HG03558 (cell line): ENCODE measurements around the gene ADORA2A.

Experiments
- ATAC-seq: cut with Tn5 transposase; IDR thresholded peaks from one replicate; pipeline ENCODE4 v1.9.1; 2021; ENCODE audit warnings: moderate number of reproducible peaks; ENCODE audit not compliant: unreplicated experiment; ENCODE audit errors: extremely low read depth

Gene ADORA2A

DNA sequence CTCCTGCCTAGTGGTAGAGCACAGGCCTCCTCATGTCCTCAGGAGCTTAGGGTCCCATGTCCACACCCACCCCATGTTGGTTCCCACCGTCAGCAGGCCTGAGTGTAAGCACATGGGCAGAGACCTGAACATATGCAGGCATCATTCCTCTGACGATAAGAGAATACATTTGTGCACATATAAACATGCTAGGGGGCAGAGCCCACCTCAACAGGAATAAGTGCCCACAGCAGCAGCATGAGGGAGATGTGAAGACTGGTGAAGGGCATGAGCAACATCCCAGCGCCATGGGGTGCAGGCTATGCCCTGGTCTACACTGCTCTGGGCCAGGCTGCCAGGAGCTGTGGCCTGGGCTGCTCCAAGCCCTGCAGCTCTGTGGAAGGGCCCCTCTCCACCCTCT is 16.9 kb downstream of the ADORA2A start:
- ATAC-seq, result no peak

DNA sequence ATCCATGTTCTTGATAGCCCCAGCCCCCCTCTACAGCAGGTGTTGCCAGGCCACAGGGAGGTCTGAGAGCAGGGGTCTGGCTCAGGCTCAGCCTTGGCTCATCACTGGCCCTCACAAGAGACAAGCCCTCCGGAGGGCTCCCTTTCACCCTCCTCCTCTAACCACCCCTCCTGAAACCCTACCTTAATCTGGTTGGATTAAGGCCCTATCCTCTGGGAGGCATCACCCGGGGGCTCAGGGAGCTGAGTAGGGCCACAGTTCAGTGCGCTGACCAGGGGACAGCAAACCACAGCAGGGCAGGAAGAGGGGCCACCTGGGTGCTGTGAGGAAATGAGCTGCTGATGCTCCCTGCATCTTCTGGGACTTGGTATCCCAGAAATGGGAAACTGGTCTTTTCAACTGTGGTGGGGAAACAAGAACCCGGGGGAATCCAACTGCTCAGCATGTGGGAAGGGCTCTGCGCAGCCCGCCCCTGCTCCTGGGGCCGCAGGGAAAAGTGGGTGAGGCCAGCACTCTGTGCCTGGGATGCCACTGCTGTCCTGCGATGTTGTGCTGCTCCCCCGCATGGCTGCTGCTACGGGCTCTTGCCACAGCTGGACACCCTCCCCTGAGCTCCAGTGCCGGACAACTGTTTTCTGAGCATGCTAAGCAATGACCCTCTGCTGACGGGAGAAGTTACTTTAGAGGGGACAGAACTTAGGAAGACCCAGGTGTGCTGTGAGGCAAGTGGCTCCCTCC is 17.5 kb downstream of the ADORA2A start:
- ATAC-seq, result no peak

DNA sequence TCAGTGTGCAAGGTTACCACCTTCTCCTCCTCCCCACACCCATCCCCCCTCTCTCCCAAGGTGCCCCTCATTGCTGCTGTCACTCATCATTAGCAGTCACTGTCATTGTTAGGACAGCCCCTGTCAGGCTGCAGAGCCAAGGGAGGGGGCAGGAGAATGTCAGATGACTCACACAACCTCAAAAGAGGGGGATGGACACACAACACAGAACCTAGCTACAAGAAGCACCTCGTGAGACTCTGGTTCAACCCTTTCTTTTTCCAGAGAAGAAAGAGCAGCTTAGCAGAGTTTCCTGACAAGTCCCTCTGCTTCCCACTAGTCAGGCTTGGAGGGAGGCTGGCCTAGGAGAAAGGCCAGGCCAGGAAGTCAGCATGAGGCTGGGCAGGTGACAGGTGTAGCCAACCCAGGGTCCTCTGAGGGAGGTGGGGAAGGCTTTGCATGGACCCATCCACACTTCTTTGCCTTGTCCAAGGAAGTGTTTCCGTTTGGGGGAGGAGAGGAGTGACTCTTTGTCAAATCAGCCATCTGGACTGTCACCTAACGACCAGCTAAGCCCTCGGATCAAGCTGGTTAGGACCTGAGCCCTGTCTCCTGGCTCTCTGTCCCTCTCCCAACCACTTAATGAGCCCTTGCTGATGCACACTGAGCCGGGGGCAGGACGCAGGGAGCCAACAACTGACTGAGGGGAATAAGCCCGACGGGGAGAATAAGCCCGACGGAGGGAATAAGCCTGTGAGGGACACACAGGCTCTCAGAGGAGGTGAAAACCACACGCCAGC is 18.3 kb downstream of the ADORA2A start:
- no peak for ATAC-seq

DNA sequence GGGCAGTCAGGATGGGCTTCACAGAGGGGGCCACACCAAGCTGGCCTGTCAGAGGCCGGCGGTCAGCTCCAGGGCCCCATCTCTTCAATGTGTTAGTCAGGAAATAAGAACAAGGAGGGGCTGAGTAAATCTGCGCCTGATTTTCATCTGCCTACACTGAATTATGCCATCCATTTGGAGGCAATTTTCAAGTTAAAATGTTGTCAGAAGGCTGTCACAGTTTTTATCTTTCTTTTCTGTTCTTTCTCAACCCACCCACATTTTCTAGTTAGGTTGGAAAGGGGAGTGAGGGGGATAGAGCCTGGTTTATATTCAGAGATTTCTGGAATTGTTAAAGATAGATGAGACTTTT is 18.8 kb downstream of the ADORA2A start:
- no peak for ATAC-seq

DNA sequence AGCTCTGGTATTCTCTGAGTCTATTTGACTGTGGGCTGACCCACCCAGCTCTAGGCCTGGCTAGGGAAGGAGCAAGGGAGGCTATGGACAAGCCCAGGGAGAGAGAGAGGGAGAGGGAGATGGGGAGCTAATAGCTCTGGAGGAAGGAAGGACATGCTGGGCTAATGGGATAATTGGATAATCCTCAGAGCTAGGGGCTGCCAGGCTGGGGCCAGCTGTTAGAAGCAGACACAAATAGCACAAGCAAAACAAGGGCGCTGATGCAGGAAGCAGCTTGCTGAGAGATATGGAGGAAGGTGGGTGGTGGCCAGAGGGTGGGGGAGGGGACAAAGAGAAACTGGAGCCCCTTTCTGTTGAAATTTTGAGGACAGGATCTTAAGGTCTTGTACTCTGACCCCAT is 23.2 kb downstream of the ADORA2A start:
- ATAC-seq, result no peak

DNA sequence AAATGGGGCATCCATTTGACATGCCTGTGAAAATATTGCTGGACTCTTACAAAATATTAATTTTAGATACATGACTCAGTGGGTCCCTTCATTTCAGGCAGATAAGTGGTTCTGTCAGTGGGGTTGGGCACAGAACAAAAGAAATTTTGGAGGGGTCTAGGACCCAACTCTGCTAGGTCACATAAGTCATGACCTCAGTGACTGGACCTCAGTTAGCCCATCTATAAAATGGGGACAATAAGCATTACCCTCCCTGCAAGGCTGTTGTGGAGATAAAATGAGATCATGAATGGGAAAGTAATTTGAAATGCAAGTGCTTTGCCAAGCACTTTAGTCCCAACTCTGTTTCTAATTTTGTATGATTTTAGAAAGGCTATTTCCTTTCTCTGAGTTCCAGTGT is 23.8 kb downstream of the ADORA2A start:
- no peak for ATAC-seq

DNA sequence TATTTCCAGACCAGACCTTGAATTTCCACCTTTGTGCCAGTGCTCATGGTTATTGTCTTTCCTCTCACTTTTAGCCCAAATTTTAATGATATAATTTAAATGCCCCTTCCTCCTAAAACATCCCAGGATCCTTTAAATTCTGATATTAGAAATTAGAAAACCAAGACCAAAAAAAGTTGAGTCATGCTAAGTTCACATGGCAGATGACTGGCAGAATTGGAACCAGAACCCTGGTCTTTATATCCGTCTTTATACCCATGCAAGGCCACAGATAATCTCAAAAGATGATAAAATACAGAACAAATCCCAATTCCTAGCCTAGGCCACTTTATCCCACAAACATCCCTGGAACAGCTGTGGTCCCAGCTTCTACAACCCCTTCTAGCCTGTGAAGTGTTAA is 26.5 kb downstream of the ADORA2A start:
- no peak for ATAC-seq

DNA sequence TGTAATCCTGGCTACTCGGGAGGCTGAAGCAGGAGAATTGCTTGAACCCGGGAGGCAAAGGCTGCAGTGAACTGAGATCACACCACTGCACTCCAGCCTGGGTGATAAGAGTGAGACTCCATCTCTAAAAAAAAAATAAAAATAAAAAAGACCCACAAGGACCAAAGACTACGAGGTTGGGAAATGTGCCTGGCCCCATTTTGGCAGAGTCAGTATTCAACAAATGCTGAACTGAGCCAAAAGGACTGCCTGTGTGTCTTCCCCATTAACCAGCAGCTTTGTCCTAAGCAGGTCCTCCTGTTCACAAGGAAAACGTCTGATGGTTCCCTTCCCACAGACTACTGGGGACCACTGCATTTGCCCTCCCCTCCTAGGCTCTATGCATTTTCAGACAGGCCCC is 27.6 kb downstream of the ADORA2A start:
- ATAC-seq, result no peak

DNA sequence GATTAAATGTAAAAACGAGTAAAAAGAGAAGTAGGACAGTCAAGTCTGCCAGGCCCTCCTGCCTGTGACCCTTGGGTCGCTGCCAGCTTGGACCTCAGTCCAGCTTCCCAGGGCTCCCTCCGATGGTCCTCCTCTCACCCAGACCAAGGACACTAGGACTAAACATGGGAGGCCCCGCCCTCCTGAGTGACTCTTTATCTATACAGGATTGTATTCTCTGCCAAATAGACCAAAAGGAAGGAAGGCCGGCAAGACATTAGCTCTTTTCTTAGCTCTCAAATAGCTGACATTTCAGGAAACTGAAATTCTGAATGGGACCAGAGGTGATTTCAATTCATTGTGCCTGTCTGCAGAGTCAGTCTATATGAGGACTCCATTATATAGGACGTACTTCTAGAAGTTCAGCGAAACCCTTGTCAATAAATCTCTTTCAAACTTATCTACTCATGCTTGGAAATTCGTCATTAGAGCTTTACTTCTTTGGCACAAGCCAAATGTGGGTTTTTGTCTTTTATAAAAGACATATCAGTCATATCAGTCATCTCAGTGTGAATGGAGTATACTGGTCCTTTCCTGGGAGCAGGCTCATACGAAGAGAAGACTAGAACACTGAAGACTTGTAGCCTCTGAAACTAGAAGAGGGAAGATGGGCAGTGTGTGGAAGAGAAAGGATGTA is 28.5 kb downstream of the ADORA2A start:
- no peak for ATAC-seq

DNA sequence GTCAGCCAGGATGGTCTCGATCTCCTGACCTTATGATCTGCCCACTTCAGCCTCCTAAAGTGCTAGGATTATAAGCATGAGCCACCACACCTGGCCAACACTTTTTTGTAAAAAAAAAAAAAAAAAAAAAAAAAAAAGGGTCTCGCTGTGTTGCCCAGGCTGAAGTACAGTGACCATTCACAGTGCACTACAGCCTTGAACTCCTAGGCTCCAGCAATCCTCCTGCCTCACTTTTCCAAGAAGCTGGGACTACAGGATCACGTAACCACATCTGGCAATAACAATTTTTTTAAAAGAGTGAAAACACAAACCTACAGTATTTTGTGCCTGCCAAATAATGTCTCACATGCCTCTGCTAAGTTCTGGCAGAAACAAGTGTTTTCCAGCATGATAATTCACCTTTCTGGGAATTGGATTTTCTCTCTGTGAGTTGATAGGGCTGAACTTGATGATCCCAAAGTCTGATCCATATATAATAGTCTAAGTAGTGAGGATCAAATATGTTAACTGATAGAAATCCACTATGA is 30.6 kb downstream of the ADORA2A start:
- no peak for ATAC-seq

DNA sequence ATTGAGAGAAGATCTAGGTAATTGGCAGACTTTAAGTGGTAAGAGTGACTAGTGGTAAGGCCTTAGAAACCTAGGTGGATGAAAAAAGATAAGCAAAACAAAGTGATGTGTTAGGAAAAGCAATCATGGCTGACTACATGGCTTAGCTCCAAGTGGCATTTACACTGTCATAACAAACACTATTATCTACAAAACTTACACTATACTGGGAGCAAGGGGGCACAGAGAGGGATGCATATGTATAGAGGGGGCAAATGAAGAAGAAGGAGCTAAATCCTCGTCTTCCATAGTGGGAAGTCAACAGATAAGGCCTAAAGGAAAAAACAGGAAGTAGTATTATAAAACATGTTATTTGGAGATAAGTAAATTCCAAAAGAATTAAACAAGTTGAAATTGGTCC is 32.5 kb downstream of the ADORA2A start:
- ATAC-seq, result no peak

DNA sequence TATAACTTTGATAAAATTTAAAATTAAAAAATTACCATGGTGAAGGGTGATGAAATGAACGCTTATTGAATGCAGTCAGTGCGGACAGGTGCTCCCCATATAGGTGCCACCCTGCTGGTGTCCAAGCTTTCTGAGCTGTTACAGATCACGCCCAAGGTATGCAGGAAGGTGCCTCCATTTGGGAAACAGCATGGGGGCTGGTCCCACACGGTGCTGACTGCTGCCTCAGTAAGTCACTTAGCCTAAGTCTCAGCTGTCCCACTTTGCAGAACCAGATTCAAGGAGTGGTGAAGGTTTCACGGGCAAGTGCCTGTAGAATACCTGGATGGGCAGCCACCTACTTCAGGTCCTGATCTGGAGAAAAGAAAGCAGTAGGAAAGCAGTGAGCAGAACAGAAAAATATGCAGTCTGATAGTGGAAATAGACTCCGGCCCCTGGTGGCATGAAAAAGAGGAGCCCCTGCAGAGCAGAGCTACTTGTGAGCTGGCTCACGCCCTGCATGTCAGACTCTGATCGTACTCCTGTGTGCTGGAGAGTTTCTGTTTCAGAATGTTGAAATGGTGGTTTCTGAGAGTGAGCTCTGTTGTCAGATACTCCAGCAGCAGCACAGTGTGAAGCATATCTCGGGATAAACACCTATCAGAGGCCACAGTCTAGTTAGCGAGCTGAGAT is 33.2 kb downstream of the ADORA2A start:
- ATAC-seq, result no peak

DNA sequence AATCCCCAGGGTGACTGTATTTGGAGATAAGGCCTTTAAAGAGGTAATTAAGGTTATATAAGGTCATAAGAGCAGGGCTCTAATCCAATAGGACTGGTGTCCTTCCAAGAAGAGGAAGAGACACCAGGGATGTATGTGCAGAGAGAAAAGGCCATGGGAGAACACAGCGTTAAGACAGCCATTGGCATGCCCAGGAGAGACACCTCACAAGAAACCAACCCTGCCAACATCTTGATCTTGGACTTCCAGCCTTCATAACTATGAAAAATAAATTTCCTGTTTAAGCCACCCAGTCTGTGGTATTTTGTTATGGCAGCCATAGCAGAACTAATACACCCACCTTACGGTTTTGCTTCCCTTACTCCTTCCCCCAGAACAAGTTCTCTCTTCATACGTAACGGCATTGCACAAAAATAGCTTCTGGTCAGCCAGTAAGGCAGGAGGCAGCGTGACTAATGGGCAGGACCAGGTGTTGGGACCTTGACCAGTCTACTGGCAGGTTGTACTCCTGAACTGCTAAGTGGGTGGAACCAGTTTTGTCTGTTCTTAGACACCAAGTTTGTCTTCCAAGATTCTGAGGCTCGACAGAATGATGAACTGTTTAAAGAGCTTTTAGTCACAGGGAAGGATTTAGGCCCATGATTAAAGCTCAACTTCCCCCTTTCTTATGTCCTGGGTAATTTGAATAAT is 35.8 kb downstream of the ADORA2A start:
- no peak for ATAC-seq

DNA sequence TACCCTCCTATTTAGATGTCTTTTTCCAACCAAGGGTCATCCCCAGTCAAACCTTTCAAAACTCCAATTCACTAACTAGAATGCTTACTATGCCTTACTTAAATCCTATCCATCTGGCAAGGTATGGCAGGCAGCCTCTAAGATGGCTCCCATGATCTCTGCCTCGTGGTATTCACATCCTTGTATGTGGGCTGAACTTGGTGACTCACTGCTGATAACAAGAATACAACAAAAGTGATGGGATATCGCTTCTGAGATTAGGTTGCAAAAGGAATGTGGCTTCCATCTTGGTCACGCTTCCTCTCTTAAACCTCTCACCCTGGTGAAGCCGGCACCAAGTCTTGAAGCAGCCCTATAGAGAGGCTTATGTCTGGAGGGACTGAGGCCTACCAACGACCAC is 38.2 kb downstream of the ADORA2A start:
- no peak for ATAC-seq

DNA sequence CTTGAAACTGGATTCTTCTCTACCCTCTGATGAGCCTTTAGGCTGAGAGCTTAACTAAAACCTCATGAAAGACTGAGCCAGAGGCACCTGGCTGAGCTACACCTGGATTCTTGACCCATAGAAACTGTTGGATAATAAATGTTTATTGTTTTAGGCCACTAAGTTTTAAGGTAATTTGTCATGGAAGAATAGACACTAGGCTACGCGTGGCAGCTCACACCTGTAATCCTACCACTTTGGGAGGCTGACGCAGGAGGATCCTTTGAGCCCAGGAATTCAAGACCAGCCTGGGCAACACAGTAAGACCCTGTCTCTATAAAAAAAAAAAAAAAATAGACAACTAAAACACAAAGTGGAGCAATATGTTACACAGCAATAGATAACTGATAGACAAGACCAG is 38.6 kb downstream of the ADORA2A start:
- no peak for ATAC-seq

DNA sequence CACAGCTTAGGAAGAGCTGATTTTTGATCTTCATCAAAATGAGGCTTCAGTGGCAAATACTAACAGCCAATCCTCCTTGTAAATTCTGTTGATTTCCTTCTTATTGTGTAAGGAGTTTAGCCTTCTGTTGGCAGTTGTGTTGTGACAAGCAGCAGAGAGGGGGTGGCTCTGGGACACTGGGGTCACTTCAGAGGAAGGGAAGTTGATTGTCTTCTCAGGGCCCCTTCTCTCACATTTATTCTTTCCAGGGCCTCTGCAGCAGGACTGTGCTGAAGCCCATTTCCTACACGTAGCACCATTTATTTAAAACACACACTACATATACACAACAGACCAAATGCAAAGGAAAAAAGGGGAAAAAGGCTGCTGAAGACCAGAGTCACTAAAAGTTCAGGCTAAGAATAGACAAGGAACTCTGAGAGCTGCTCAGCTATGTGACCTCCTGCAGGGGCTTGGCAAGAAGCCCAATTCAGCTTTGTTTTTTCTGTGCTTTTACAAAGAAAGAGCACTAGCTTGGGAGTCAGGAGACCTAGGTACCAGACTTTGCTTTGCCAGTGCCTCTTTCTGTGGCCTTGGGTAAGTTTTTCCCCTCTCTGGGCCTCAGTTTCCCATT is 39.4 kb downstream of the ADORA2A start:
- no peak for ATAC-seq

DNA sequence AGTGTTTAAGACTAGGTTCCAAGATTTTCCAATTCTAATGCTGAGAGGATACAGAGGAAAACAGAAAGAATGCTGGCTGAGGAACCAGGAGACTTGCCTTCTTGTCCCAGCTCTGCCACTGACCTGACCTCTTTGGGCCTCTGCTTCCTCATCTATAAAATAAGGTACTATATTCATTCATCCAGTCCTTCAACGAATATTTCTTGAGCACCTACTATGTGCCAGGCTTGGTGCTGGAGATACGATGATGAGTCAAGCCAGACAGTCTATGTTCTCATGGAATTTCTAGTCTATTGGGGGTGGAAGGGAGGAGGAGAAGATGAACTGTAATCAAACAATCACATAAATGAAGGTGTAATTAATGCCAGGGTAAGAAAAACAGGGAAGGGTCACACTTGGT is 39.9 kb downstream of the ADORA2A start:
- no peak for ATAC-seq

DNA sequence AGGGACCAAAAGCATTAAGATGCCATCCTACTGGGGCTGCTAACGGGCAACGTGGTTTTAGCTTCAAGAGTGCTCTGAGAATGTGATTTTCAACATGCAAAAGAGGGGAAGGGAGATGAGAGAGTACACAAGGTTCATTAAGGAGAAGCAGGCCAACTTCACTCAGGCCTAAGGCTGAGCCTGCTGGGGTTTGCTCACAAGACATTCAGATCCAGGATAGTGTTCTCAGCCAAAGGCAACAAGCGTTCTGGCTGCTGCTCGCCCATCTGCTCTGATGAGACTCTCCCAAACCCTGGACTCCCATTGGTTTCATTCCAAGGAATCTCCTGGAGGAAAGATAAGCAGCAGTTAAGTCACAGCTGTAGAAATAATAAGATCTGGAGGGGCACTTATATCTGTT is 44.2 kb downstream of the ADORA2A start:
- ATAC-seq, result no peak

DNA sequence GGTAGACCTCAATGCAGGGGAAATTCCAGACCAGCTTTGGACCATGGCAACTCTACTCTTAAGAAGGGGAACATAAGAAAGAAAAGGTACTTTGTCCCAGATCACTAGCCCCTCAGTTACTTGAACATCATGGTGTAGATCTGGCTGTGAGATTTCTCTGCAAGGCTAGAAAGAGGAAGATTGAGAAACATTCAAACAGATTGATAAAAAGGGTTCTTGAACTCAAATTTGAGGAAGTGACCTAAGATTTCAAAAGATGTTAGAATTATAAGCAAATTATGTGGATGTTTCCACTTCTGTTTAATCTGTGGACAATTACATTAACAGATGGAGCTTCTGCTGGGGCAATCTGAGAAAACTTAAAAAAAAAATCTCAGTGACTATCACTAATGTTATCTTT is 45.9 kb downstream of the ADORA2A start:
- no peak for ATAC-seq

DNA sequence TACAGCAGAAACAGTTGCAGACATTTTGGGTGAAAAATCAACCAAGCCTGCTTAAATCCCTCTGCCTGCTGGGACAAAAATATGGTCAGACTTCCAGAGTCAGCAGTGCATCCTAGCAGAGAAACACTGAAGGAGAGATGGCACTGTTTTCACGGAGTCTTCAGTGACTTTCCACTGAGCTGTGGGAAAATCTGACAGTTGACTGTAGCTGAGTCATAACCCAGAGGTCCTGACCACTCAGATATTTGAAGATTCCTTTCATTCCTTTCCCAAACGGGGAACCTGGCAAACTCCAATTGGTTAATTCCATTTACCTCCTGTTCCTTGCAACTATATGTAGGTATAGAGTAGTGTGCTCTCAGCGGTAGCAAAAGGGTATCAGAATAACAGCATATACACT is 46.8 kb downstream of the ADORA2A start:
- no peak for ATAC-seq
